HG03565 (cell line): ENCODE data around the gene DNM1.
A peak's percentile ranks its signal among the peaks of the same experiment; 100 is the strongest.

Source experiments
- ATAC-seq: cut with Tn5 transposase; IDR thresholded peaks from one replicate; pipeline ENCODE4 v1.9.1; 2021; ENCODE audit warnings: mild to moderate bottlenecking, moderate library complexity; ENCODE audit not compliant: unreplicated experiment

The DNM1 gene

GRCh38 chr9:128204858-128205257 is 1.7 kb downstream of the DNM1 start:
- ATAC-seq: no peak

GRCh38 chr9:128205296-128205944 is 2.2 kb downstream of the DNM1 start:
- ATAC-seq: no peak

- no peak for ATAC-seq
Observed at GRCh38 chr9:128206484-128206883, 3.3 kb downstream of the DNM1 start.

- no peak for ATAC-seq
Observed at GRCh38 chr9:128206916-128207910, 4.0 kb downstream of the DNM1 start.

- ATAC-seq: no peak
Observed at GRCh38 chr9:128208386-128208785, 5.2 kb downstream of the DNM1 start.

- no peak for ATAC-seq
Observed at GRCh38 chr9:128208946-128209669, 5.9 kb downstream of the DNM1 start.

- ATAC-seq: no peak
Observed at GRCh38 chr9:128211186-128211980, 8.2 kb downstream of the DNM1 start.

- no peak for ATAC-seq
Observed at GRCh38 chr9:128211981-128212281, 8.8 kb downstream of the DNM1 start.

GRCh38 chr9:128213746-128214497 is 10.7 kb downstream of the DNM1 start:
- ATAC-seq: no peak

- ATAC-seq: no peak
Observed at GRCh38 chr9:128214571-128215490, 11.7 kb downstream of the DNM1 start.

GRCh38 chr9:128215491-128216409 is 12.6 kb downstream of the DNM1 start:
- ATAC-seq: no peak

- no peak for ATAC-seq
Observed at GRCh38 chr9:128216781-128217553, 13.8 kb downstream of the DNM1 start.

- ATAC-seq: no peak
Observed at GRCh38 chr9:128218172-128218517, 15.0 kb downstream of the DNM1 start.

- ATAC-seq: peak; percentile 65
Observed at GRCh38 chr9:128218518-128219389, 15.6 kb downstream of the DNM1 start.

- ATAC-seq: no peak
Observed at GRCh38 chr9:128219831-128220230, 16.7 kb downstream of the DNM1 start.

GRCh38 chr9:128222026-128222425 is 18.8 kb downstream of the DNM1 start:
- no peak for ATAC-seq
